ENCODE results near the gene CHCHD3. TPM values are rescaled to one million over a fixed set of nuclear protein-coding genes. Genes with fewer than 3 reads are reported as not detected.
"Not testable (repeated sequence)": the region's sequence is repeated elsewhere in the genome, so short reads cannot be mapped to it uniquely, and the experiment has no call there.

Gene CHCHD3
- total RNA-seq, 1 donor from 2014 or later: 42.2 TPM

- DNase-seq (ENCODE audit: low spot score): no peak
Measured at GRCh38 chr7:132953468-132953867, 128.4 kb downstream of the CHCHD3 start.

DNA sequence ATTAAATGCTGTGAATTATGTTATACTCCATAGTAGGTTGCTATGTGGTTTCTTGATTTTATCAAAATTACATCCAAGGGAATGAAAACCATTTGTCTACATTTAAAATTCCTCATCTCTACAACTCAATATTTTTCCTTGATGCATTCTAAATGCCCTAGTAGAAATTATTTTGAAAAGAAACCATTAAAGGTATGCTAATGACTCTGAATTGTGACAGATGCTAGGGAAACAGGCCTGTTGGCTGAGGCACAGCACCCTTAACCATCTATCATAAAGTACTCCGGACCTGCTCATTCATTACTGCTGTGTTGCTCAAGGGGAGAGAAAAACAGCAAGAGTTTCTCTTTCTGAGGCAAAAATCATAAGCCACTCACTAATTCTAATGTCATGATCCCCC lies 131.2 kb downstream of the CHCHD3 start:
- no peak for DNase-seq (ENCODE audit: low spot score)

- no peak for DNase-seq (ENCODE audit: low spot score)
Measured at GRCh38 chr7:132947011-132947410, 134.9 kb downstream of the CHCHD3 start.

- no peak for DNase-seq (ENCODE audit: low spot score)
Measured at GRCh38 chr7:132944774-132945173, 137.1 kb downstream of the CHCHD3 start.

GRCh38 chr7:132943645-132944044 lies 138.2 kb downstream of the CHCHD3 start:
- no peak for DNase-seq (ENCODE audit: low spot score)

- DNase-seq (ENCODE audit: low spot score): no peak
Measured at GRCh38 chr7:132942701-132943100, 139.2 kb downstream of the CHCHD3 start.

- no peak for DNase-seq (ENCODE audit: low spot score)
Measured at GRCh38 chr7:132941905-132942304, 140.0 kb downstream of the CHCHD3 start.

DNA sequence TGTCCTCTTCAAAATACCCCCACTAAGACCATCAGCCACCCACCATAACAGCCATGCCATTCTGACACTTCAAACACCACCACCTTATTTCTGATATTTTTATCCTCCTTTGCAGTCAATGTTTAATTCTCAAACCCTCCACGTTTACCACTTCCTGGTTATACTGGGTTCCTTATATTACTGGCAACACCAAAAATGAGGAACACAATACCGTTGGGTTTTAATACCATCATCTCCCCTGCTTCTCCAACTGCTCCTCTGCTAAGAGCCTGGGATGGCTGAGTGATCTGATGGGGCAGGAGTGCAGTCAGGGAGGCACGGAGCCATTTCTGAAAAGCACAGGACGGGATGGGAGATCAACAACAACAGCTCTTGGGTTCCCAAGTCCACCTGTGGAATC lies 140.5 kb downstream of the CHCHD3 start:
- no peak for DNase-seq (ENCODE audit: low spot score)

DNA sequence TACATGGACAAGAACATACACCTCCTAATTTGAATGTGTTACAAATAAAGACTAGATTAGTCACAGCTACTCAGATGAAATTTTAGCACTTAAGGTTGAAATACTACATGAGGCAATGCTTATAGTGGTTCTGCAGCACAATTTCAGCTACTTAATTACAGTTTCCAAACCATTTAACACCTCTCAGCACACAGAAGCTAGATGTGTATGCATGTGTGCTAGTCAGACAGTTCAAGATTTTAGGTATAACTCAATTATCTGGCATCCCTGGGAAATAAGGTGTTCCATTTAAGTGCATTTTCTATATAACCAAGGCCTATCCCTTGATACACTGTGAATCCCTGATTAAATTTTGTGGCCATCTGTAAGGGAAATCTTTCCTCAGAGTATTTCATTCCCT lies 141.8 kb downstream of the CHCHD3 start:
- DNase-seq (ENCODE audit: low spot score): no peak

GRCh38 chr7:132939495-132939894 lies 142.4 kb downstream of the CHCHD3 start:
- no peak for DNase-seq (ENCODE audit: low spot score)

GRCh38 chr7:132937286-132937685 lies 144.6 kb downstream of the CHCHD3 start:
- DNase-seq (ENCODE audit: low spot score): no peak

DNA sequence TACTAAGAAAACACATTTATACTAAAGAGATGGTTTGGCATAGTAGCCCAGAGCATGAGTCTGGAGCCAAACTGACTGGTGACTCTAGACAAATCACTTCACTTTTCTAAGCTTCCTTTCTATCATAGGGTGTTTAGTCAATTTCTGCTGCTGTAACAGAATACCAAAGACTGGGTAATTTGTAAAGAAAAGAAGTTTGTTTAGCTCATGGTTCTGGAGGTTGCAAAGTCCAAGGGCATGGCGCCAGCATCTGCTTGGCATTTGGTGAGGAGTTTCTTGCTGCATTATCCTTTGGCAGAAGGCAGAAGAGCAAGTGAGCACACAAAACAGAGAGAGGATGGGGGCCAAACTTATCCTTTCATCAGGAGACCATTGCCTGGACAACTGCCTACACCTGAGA lies 146.3 kb downstream of the CHCHD3 start:
- DNase-seq (ENCODE audit: low spot score): no peak

DNA sequence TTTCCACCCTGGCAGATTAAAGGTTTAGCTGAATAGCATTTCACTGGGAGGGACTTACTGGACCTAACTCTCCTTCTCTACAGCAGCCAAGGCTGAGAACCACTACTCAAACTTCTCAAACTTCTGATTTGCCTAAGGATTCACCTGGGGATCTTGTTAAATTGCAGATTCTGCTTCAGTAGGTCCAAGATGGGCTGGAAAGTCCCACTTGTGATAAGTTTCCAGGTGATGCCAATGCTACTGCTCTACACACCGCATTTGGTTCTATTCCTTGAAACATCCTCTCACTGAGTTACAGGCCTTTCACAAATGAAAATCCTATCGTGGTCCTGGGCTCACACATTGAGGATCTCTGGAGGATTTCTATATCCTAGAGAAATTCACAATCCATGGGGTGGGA lies 147.9 kb downstream of the CHCHD3 start:
- DNase-seq (ENCODE audit: low spot score): no peak

DNA sequence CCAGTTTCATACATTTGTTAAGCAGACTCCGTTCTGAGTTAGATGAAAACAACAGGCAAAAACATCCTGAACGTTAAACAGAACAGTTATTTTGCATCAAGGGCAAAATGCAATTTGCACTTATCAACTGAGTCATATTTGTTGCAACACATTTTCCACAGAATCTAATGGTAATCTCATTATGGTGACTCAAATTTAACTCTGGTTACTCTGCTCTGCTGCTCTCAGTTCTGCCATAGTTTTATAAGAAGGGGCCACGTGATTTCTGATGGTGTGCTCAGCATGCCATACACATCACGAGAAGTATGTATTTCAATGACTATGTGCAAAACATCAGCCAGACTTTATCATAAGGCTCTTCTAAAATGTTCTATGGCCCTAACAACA lies 148.8 kb downstream of the CHCHD3 start:
- no peak for DNase-seq (ENCODE audit: low spot score)

DNA sequence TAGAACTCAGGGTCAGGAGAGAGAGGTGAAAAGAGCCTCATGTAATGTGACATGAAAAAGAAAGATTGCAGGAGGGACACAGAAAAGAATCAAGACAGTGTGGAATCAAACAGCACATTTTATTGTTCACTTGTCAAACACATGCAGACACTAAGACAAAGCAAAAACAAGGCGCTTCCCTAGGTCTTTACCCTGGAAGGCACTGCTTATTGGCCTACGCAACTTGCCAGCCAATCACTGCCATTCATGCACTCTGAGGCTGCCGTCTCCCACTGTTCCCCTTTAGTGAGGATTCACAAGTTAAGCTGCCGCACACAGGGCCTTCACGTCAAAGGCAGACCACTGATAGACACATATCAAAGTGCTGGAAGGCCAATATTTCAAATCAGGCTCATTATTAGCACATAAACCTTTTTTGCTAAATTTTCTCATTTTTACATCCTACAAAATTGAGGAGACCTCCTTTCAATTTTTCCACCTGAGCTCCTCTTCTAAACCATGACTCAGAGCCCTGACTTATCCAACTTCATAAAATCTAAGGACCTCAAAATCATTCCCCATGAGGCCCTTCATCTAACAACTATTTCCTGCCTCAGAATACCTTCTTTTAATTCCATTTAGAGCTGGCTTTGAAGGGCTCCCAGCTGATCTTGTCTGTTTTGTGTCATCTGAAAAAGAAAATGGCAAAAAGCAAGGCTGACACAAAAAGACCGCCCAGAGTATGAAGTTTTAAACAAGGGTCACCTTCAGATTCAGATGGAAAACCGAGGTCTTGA lies 149.4 kb downstream of the CHCHD3 start:
- no peak for DNase-seq (ENCODE audit: low spot score)

GRCh38 chr7:132930881-132931280 lies 151.0 kb downstream of the CHCHD3 start:
- no peak for DNase-seq (ENCODE audit: low spot score)

DNA sequence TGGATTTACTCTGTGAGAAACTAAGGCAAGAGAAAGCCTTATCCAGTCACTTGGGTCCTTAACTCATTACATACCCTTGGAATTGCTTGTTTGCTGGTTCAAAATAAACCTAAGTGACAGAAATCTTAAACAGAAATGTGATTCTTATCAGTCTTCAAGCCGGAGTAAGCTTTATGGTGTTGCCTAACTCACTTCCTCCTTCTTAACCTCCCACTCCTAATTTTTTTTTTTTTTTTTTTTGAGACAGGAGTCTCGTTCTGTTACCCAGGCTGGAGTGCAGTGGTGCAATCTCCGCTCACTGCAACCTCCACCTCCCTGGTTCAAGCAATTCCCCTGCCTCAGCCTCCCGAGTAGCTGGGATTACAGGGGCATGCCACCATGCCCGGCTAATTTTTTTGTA lies 151.9 kb downstream of the CHCHD3 start:
- not testable (repeated sequence) for DNase-seq (ENCODE audit: low spot score)

DNA sequence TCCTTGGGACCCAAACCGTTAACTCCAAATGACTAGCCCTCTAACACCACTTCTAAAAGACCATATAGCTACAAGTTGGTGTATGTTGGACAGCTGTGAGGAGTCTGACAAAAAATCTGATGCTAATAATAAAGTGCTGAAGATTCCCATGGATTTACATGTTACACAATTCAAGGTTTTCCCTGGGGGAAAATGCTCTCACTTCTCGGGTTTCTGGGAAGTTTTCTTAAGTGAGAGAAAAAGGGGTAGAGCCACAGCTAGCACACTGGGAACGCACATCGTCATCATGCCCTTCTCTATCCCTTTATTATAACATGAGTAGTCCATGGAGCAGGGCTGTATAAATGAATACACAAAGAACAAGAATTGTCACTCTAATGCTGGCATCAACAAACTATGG lies 162.1 kb downstream of the CHCHD3 start:
- DNase-seq (ENCODE audit: low spot score): no peak

DNA sequence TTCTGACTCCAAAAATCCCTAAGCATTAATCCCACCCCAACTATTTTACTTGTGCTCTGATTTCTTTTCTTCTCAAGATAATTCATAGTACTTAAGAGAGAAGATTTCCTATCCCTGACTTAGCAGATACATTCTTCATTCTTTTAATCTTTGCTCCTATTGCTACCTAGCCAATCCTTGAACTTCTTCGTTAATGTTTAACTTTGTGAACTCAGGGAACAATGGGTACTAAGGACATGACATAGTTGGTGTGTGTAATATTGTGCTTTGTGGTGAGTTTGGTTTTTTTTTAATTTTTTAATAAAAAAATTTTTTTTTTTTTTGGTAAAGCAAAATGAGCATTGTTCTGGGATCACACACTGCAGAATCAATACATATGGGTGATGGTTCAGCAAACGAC lies 166.2 kb downstream of the CHCHD3 start:
- no peak for DNase-seq (ENCODE audit: low spot score)

DNA sequence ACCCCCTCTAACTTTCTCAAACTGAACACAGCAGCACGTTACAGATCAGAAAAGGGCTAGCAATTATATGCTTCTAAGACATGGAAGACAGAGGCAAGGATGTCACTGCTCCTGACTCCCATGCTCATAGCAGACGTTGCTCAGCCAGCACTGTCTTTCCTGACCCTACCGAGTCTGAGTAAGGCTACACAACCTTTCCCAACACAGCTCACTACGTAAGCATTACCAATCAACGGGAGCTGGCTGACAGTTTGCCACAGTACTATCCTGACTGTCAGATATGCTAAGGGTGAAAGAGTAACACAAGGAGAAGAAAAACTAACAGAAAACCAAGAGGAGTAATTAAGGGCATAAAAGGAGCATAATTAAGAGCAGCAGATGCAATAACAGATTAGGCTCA lies 171.2 kb downstream of the CHCHD3 start:
- DNase-seq (ENCODE audit: low spot score): no peak

GRCh38 chr7:132907380-132907940 lies 174.4 kb downstream of the CHCHD3 start:
- DNase-seq (ENCODE audit: low spot score): no peak

GRCh38 chr7:132906193-132906835 lies 175.6 kb downstream of the CHCHD3 start:
- no peak for DNase-seq (ENCODE audit: low spot score)

DNA sequence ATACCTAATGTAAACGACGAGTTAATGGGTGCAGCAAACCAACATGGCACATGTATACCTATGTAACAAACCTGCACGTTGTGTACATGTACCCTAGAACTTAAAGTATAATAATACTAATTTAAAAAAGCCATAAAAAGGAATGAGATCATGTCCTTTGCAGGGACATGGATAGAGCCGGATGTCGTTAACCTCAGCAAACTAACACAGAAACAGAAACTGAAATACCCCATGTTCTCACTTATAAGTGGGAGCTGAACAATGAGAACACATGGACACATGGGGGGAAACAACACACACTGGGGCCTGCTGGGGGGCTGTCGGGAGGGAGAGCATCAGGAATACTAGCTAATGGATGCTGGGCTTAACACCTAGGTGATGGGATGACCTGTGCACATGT lies 176.8 kb downstream of the CHCHD3 start:
- not testable (repeated sequence) for DNase-seq (ENCODE audit: low spot score)
